Activated T-helper 17 cell treated with anti-CD3 and anti-CD28 coated beads, Interleukin-2, amount 50 U/mL, for 72 hours (primary cell): ENCODE data around the gene CKS1B. TPM values are rescaled to one million over a fixed set of nuclear protein-coding genes. Genes with fewer than 3 reads are reported as not detected.

Source experiments
- ATAC-seq: fragments of 150-1000 bp; cut with Tn5 transposase; replicated peaks from 2 replicates; pipeline ENCODE4 v1.10.0; 2021; ENCODE audit warnings: mild to moderate bottlenecking, moderate library complexity
- H3K27ac Mint-ChIP-seq: one replicate; pipeline ENCODE4 v1.8.0; 2022; ENCODE audit warnings: mixed read lengths
- H3K27me3 Mint-ChIP-seq: one replicate; pipeline ENCODE4 v1.8.0; 2022; ENCODE audit warnings: mixed read lengths
- H3K36me3 Mint-ChIP-seq: one replicate; pipeline ENCODE4 v1.8.0; 2022; ENCODE audit warnings: low read depth, mild to moderate bottlenecking, mixed read lengths
- H3K4me1 Mint-ChIP-seq: one replicate; pipeline ENCODE4 v1.8.0; 2022; ENCODE audit warnings: mixed read lengths
- H3K4me3 Mint-ChIP-seq: one replicate; pipeline ENCODE4 v1.8.0; 2022; ENCODE audit warnings: mild to moderate bottlenecking, mixed read lengths
- H3K9me3 Mint-ChIP-seq: one replicate; pipeline ENCODE4 v1.8.0; 2022; ENCODE audit warnings: mixed read lengths
- total RNA-seq, 2 donors: library from RNA; stranded (reverse); gene quantifications; one replicate each; pipeline ENCODE4 v1.2.3, GENCODE V29; 2022

The CKS1B gene
- total RNA-seq, 2 donors from 2014 or later: 162 to 188 TPM

GRCh38 chr1:154956544-154956941 lies 17.9 kb upstream of the CKS1B start:
- Mint-ChIP-seq H3K4me3 (peak overlapping the region; percentile 99), H3K36me3 (peaks cover 87% of the 10 kb centered on the region), H3K4me1 (peaks cover 41% of the 10 kb centered on the region), H3K27me3 (no peaks in the 10 kb centered on the region), H3K9me3 (no peaks in the 10 kb centered on the region), H3K27ac (peak overlapping the region; percentile 100)
- ATAC-seq: no peak

GRCh38 chr1:154957091-154957657 lies 17.3 kb upstream of the CKS1B start:
- Mint-ChIP-seq H3K36me3 (peaks cover 84% of the 10 kb centered on the region), H3K9me3 (no peaks in the 10 kb centered on the region), H3K4me1 (peaks cover 37% of the 10 kb centered on the region), H3K27ac (peak overlapping the region; percentile 100), H3K4me3 (peak overlapping the region; percentile 99), H3K27me3 (no peaks in the 10 kb centered on the region)
- ATAC-seq: no peak

DNA sequence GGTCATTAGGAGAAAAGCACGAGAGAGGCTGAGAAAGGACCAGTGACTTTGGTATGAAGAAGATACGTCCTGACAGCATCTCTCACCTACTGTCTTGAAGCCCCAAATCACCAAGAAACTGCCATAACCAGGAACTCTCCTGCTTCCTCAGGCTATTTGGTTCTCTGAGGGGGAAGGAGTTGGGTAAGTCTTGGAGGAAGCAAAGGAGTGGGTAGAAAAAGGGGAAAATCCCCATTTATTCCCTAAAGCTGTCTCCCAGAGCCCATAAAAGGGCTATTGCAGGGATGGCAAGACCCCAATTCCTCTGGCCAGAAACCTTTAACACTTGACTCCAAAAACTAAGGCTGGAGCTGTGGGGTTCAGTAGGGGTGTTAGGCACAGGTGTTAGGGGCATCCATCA lies 16.4 kb upstream of the CKS1B start:
- H3K27me3 Mint-ChIP-seq: no peaks in the 10 kb centered on the region
- H3K4me3 Mint-ChIP-seq: peak overlapping the region; percentile 19
- peaks cover 84% of the 10 kb centered on the region for H3K36me3 Mint-ChIP-seq
- ATAC-seq: no peak
- H3K4me1 Mint-ChIP-seq: peaks cover 28% of the 10 kb centered on the region
- peak overlapping the region; percentile 70 for H3K27ac Mint-ChIP-seq
- no peaks in the 10 kb centered on the region for H3K9me3 Mint-ChIP-seq

DNA sequence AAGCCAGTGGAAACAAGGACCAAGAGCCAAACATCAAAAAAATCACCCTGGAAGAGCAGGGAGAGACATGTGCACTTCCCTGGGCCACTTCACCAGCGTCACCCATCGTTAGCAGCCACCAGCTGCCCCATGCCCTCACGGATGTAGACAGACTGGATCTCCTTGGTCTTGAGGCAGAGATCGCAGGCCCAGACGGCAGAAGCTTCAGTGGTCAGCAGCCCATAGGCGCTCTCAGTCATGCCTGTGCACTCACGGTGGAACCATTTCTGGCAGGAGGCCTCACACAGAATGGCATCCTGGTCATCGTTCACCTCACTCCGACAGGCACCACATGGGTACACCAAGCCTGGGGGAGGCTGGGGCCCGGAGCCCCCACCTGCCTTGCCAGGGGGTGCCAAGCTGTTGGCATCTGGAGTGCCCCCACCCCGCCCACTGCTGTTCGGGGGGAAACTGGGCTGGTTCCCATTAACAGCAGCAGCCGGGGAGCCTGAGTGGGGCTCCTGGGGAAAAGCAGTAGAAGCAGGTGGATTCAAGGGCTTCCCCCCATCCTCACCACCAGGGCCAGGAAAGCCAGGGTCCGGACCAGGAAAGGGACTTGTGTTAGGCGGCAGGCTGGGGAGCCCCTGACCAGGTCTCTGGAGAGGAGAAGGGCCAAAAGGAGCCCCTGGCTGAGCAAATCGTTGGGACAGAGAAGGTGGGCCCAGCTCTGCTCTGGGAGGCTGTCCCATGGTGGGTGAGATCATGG lies 15.6 kb upstream of the CKS1B start:
- H3K9me3 Mint-ChIP-seq: no peaks in the 10 kb centered on the region
- peaks cover 87% of the 10 kb centered on the region for H3K36me3 Mint-ChIP-seq
- no peak for ATAC-seq
- H3K4me1 Mint-ChIP-seq: peaks cover 24% of the 10 kb centered on the region
- H3K27ac Mint-ChIP-seq: peak overlapping the region; percentile 70
- H3K27me3 Mint-ChIP-seq: no peaks in the 10 kb centered on the region
- H3K4me3 Mint-ChIP-seq: peak overlapping the region; percentile 95

GRCh38 chr1:154959426-154959780 lies 15.1 kb upstream of the CKS1B start:
- peak overlapping the region; percentile 95 for H3K4me3 Mint-ChIP-seq
- H3K27me3 Mint-ChIP-seq: no peaks in the 10 kb centered on the region
- peak overlapping the region; percentile 88 for H3K27ac Mint-ChIP-seq
- ATAC-seq: no peak
- no peaks in the 10 kb centered on the region for H3K9me3 Mint-ChIP-seq
- H3K36me3 Mint-ChIP-seq: peaks cover 92% of the 10 kb centered on the region
- peaks cover 21% of the 10 kb centered on the region for H3K4me1 Mint-ChIP-seq

DNA sequence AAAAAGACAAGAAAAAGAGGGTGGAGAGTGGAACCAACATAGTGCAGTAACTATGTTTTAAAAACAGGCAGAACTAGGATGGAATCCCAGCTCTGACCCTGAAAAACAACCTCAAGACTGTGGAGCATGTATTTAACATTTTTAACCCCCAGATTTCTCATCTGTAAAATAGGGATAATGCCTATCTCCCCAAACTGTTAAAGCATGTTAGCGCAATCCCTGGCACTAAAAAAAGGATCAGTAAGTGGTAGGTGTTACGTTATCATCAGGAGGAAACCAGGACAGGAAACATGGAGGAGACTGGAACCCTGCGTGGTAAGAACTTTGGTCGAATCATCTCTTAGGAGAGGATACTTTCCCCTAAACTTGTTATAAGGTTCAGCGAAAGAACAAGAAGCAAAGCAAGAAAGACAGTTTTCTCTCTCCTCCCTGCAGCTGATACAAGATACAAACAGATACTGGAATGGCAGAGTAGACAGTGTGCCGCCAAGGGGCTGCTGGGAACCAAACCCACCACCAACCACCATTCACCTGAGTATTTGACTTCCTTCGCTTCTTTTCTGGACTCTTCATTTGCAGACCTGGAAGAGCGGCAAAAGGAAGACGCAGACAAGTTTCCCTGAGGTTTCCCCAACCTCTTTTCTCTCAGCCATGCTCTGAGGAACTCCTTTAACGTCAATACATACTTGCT lies 13.9 kb upstream of the CKS1B start:
- Mint-ChIP-seq H3K4me1 (peaks cover 18% of the 10 kb centered on the region), H3K27ac (peak overlapping the region; percentile 88), H3K27me3 (no peaks in the 10 kb centered on the region), H3K9me3 (no peaks in the 10 kb centered on the region), H3K36me3 (peaks cover 93% of the 10 kb centered on the region), H3K4me3 (peak overlapping the region; percentile 95)
- no peak for ATAC-seq

- H3K27me3 Mint-ChIP-seq: no peaks in the 10 kb centered on the region
- ATAC-seq: peak; percentile 90
- H3K9me3 Mint-ChIP-seq: no peaks in the 10 kb centered on the region
- H3K4me3 Mint-ChIP-seq: peak within 1 kb of the TSS; percentile 95
- H3K4me1 Mint-ChIP-seq: peaks cover 10% of the 10 kb centered on the region
- H3K27ac Mint-ChIP-seq: peak within 1 kb of the TSS; percentile 88
- peaks cover 93% of the 10 kb centered on the region for H3K36me3 Mint-ChIP-seq
These were observed 13.0 kb upstream of the CKS1B start, which contains the start of gene PYGO2 for GRCh38 chr1:154961207-154962155. TSS of gene PYGO2 (minus strand) at chr1:154961782. CDS start at chr1:154961576, 206 bp downstream.

- no peaks in the 10 kb centered on the region for H3K27me3 Mint-ChIP-seq
- H3K4me3 Mint-ChIP-seq: peak overlapping the region; percentile 95
- H3K9me3 Mint-ChIP-seq: no peaks in the 10 kb centered on the region
- H3K27ac Mint-ChIP-seq: peak overlapping the region; percentile 87
- H3K36me3 Mint-ChIP-seq: peaks cover 95% of the 10 kb centered on the region
- peaks cover 7% of the 10 kb centered on the region for H3K4me1 Mint-ChIP-seq
- peak; percentile 6 for ATAC-seq
These were observed 12.2 kb upstream of the CKS1B start for GRCh38 chr1:154962156-154962749.

- Mint-ChIP-seq H3K4me1 (peaks cover 6% of the 10 kb centered on the region), H3K9me3 (no peaks in the 10 kb centered on the region), H3K4me3 (peak overlapping the region; percentile 95), H3K27ac (peak overlapping the region; percentile 87), H3K27me3 (no peaks in the 10 kb centered on the region), H3K36me3 (peaks cover 95% of the 10 kb centered on the region)
- no peak for ATAC-seq
These were observed 11.6 kb upstream of the CKS1B start for GRCh38 chr1:154962795-154963330.

- Mint-ChIP-seq H3K4me1 (peaks cover 6% of the 10 kb centered on the region), H3K9me3 (no peaks in the 10 kb centered on the region), H3K27me3 (no peaks in the 10 kb centered on the region), H3K36me3 (peaks cover 95% of the 10 kb centered on the region), H3K4me3 (peak overlapping the region; percentile 95), H3K27ac (peak overlapping the region; percentile 87)
- ATAC-seq: no peak
These were observed 10.8 kb upstream of the CKS1B start for GRCh38 chr1:154963643-154964042.

GRCh38 chr1:154964359-154964758 lies 10.1 kb upstream of the CKS1B start:
- Mint-ChIP-seq H3K4me1 (peaks cover 10% of the 10 kb centered on the region), H3K27me3 (no peaks in the 10 kb centered on the region), H3K36me3 (peaks cover 95% of the 10 kb centered on the region), H3K9me3 (no peaks in the 10 kb centered on the region), H3K4me3 (no peak overlapping the region), H3K27ac (peak overlapping the region; percentile 87)
- ATAC-seq: no peak

GRCh38 chr1:154966111-154966510 lies 8.4 kb upstream of the CKS1B start:
- Mint-ChIP-seq H3K27me3 (no peaks in the 10 kb centered on the region), H3K9me3 (no peaks in the 10 kb centered on the region), H3K4me1 (peaks cover 19% of the 10 kb centered on the region), H3K4me3 (no peak overlapping the region), H3K27ac (no peak overlapping the region), H3K36me3 (peaks cover 83% of the 10 kb centered on the region)
- no peak for ATAC-seq

DNA sequence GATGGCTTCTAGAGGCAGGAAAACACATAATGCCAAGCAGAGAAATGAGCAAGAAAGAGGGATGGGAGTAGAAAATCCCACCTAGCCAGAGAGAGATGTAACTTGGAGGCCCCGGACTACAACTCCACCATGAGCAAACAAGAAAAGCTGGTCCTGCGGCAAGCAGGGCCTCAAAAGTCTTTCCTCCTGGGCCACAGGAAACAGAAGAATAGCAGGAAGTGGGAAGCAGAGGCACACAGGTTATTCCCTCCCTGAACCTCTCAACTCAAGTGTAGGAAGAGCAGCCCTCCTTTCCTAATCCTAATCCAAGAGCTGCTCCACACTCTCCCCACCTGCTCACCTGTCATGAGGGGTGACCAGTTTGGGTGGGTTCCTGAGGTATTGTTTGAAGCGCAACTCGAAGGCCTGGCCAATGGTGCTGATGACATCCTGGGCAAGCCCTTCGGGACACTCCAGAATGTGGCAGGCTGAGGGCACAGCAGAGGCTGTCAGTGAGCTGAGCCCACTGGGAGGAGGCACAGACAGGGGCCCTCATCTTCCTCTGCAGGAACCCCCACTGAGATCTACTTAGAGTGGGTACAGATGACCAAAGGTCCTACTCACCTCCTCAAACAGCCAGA lies 7.0 kb upstream of the CKS1B start:
- peaks cover 84% of the 10 kb centered on the region for H3K36me3 Mint-ChIP-seq

More for the DNA sequence above, 7.0 kb upstream of the CKS1B start:
- peak overlapping the region; percentile 30 for H3K27ac Mint-ChIP-seq
- no peaks in the 10 kb centered on the region for H3K27me3 Mint-ChIP-seq
- peaks cover 29% of the 10 kb centered on the region for H3K4me1 Mint-ChIP-seq
- H3K9me3 Mint-ChIP-seq: no peaks in the 10 kb centered on the region
- ATAC-seq: no peak
- no peak overlapping the region for H3K4me3 Mint-ChIP-seq
